ENCODE data around the gene SH3RF2. TPM values are rescaled to one million over a fixed set of nuclear protein-coding genes. Genes with fewer than 3 reads are reported as not detected.

SH3RF2 gene
- total RNA-seq, 1 donor from 2014 or later = 0.36 TPM

DNA sequence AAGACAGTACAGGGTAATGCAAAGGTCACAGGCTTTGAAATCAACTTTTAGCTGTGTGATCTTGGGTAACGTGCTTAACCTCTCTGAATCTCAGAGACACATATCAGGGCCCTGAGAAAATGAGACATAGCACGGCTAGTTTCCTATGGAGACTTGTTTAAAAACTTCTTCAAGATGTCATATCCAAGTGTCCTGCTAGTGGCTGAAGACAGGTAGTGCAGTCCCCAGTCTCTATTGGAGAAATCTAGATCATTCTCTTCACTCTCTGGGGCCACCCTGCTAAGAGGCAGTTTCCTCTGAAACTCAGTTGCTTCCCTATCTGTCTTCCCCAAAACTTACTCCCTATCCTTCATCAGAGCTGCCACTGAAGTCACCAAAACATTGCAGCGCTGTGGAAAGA lies 33.3 kb upstream of the SH3RF2 start:
- Histone ChIP-seq H3K79me2 (ENCODE audit: low read depth) (no peaks in the 10 kb centered on the region), H3K36me3 (no peaks in the 10 kb centered on the region), H3F3A (ENCODE audit: low read depth) (no peaks in the 10 kb centered on the region), H3K27me3 (no peaks in the 10 kb centered on the region), H2AFZ (replicated peaks) (no peak overlapping the region), H3K27ac (no peak overlapping the region), H3K4me3 (no peak overlapping the region), H4K20me1 (ENCODE audit: low read depth) (no peaks in the 10 kb centered on the region), H3K4me2 (no peak overlapping the region), H3K4me1 (no peaks in the 10 kb centered on the region), H3K9me3 (ENCODE audit: low read depth) (no peaks in the 10 kb centered on the region), H3K9ac (no peak overlapping the region)
- no peak overlapping the region for H3K4me3 Mint-ChIP-seq
- H3K27ac Mint-ChIP-seq = no peak overlapping the region
- no peaks in the 10 kb centered on the region for H3K4me1 Mint-ChIP-seq
- peaks cover 11% of the 10 kb centered on the region for H3K9me3 Mint-ChIP-seq
- TF ChIP-seq EZH2 (IDR thresholded peaks at IDR 0.05) (no peak), EZH2phosphoT487 (IDR thresholded peaks at IDR 0.05) (no peak)
- TF ChIP-seq, protein P1, sequence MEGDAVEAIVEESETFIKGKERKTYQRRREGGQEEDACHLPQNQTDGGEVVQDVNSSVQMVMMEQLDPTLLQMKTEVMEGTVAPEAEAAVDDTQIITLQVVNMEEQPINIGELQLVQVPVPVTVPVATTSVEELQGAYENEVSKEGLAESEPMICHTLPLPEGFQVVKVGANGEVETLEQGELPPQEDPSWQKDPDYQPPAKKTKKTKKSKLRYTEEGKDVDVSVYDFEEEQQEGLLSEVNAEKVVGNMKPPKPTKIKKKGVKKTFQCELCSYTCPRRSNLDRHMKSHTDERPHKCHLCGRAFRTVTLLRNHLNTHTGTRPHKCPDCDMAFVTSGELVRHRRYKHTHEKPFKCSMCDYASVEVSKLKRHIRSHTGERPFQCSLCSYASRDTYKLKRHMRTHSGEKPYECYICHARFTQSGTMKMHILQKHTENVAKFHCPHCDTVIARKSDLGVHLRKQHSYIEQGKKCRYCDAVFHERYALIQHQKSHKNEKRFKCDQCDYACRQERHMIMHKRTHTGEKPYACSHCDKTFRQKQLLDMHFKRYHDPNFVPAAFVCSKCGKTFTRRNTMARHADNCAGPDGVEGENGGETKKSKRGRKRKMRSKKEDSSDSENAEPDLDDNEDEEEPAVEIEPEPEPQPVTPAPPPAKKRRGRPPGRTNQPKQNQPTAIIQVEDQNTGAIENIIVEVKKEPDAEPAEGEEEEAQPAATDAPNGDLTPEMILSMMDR (IDR thresholded peaks at IDR 0.05) = no peak
- H3K27me3 Mint-ChIP-seq (ENCODE audit: insufficient read depth, low read depth) = peaks cover 2% of the 10 kb centered on the region
- no peaks in the 10 kb centered on the region for H3K36me3 Mint-ChIP-seq
- DNase-seq (ENCODE audit: low spot score) = no peak

DNA sequence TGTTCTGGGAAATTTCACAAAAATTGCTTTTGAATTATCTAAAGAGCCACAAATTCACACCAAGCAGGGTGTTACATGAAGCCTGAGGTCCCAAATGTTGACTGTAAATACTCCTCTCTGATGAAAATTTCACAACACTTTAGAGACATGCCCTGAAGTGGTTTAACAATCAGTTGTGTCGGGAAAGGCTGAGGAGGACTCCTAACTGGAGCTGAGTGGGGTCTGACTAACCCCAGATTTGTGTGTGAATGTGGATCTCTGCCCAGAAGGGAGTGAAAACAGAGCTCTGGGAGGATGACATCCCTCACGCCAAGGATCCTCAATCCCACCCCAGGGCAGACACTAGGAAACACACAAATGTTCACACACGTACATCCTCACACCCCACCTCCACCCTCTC lies 32.5 kb upstream of the SH3RF2 start:
- H3K27me3 Mint-ChIP-seq (ENCODE audit: insufficient read depth, low read depth) = peaks cover 2% of the 10 kb centered on the region
- H3K4me1 Mint-ChIP-seq = no peaks in the 10 kb centered on the region
- no peak overlapping the region for H3K4me3 Mint-ChIP-seq
- no peaks in the 10 kb centered on the region for H3K79me2 ChIP-seq (ENCODE audit: low read depth)
- no peak overlapping the region for H3K9ac ChIP-seq
- H3K36me3 Mint-ChIP-seq = no peaks in the 10 kb centered on the region
- no peak overlapping the region for H3K27ac Mint-ChIP-seq
- H3K27ac ChIP-seq = no peak overlapping the region
- TF ChIP-seq EZH2phosphoT487 (IDR thresholded peaks at IDR 0.05) = no peak
- TF ChIP-seq, protein P1 (IDR thresholded peaks at IDR 0.05) = no peak
- TF ChIP-seq EZH2 (IDR thresholded peaks at IDR 0.05) = no peak
- DNase-seq (ENCODE audit: low spot score) = no peak
- no peaks in the 10 kb centered on the region for H3K9me3 ChIP-seq (ENCODE audit: low read depth)
- H3K36me3 ChIP-seq = no peaks in the 10 kb centered on the region
- H3K27me3 ChIP-seq = no peaks in the 10 kb centered on the region
- no peak overlapping the region for H2AFZ ChIP-seq (replicated peaks)
- no peak overlapping the region for H3K4me2 ChIP-seq
- no peaks in the 10 kb centered on the region for H3K4me1 ChIP-seq
- H3F3A ChIP-seq (ENCODE audit: low read depth) = no peaks in the 10 kb centered on the region
- H3K9me3 Mint-ChIP-seq = peaks cover 11% of the 10 kb centered on the region
- H4K20me1 ChIP-seq (ENCODE audit: low read depth) = no peaks in the 10 kb centered on the region
- H3K4me3 ChIP-seq = no peak overlapping the region

DNA sequence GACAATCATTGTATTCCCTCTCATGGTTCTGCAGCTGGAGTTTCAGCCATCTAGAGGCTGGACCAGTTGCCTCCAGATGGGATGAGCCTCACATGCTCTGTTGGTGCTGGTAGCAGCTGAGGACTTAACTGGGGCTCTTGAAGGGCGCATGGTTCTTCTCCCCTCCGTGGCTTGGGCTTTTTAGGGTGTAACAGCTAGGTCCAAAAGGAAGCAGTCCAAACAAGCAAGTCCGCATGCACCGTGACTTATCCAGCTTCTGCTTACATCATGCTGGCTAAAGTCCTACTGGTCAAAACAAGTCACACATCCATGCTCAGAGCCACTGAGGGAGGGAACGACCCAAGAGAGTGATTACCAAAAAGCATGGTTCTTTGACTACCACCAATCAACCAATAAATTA lies 31.6 kb upstream of the SH3RF2 start:
- H3K27me3 Mint-ChIP-seq (ENCODE audit: insufficient read depth, low read depth) = peaks cover 2% of the 10 kb centered on the region
- no peak for DNase-seq (ENCODE audit: low spot score)
- Histone ChIP-seq H3K9me3 (ENCODE audit: low read depth) (no peaks in the 10 kb centered on the region), H3K4me2 (no peak overlapping the region), H3K4me3 (no peak overlapping the region), H3K4me1 (no peaks in the 10 kb centered on the region), H3K36me3 (no peaks in the 10 kb centered on the region), H3K9ac (no peak overlapping the region), H3F3A (ENCODE audit: low read depth) (no peaks in the 10 kb centered on the region), H3K79me2 (ENCODE audit: low read depth) (no peaks in the 10 kb centered on the region), H3K27ac (no peak overlapping the region), H2AFZ (replicated peaks) (no peak overlapping the region), H3K27me3 (no peaks in the 10 kb centered on the region), H4K20me1 (ENCODE audit: low read depth) (no peaks in the 10 kb centered on the region)
- peaks cover 5% of the 10 kb centered on the region for H3K9me3 Mint-ChIP-seq
- no peak for TF ChIP-seq EZH2phosphoT487 (IDR thresholded peaks at IDR 0.05)
- TF ChIP-seq EZH2 (IDR thresholded peaks at IDR 0.05) = no peak
- TF ChIP-seq, protein P1 (IDR thresholded peaks at IDR 0.05) = no peak
- no peaks in the 10 kb centered on the region for H3K4me1 Mint-ChIP-seq
- no peaks in the 10 kb centered on the region for H3K36me3 Mint-ChIP-seq
- H3K27ac Mint-ChIP-seq = no peak overlapping the region
- H3K4me3 Mint-ChIP-seq = no peak overlapping the region

Data from neural progenitor cell (in vitro differentiated cells).